Right renal pelvis (tissue), 4 donors: ENCODE results near the gene POR. TPM values are rescaled to one million over a fixed set of nuclear protein-coding genes. Genes with fewer than 3 reads are reported as not detected.
A peak's percentile ranks its signal among the peaks of the same experiment; 100 is the strongest.
"Not testable (repeated sequence)": the region's sequence is repeated elsewhere in the genome, so short reads cannot be mapped to it uniquely, and the experiment has no call there.

Experiments
- DNase-seq, 4 donors: peaks; one replicate each; pipeline ENCODE4 v3.0.0-alpha.2; 2013; ENCODE audit warnings: low read depth in 4 of 4, low spot score in 3 of 4, missing footprints in 1 of 4
- polyA plus RNA-seq, 4 donors: library from polyadenylated mRNA; unstranded; fragments of 120-200 nt; gene quantifications; one replicate each; pipeline ENCODE4 v1.2.1, GENCODE V29; 2013; ENCODE audit not compliant: insufficient read length in 4 of 4

POR gene
- polyA plus RNA-seq, 4 donors: 59.7 to 75.4 (median 67.2) TPM

DNA sequence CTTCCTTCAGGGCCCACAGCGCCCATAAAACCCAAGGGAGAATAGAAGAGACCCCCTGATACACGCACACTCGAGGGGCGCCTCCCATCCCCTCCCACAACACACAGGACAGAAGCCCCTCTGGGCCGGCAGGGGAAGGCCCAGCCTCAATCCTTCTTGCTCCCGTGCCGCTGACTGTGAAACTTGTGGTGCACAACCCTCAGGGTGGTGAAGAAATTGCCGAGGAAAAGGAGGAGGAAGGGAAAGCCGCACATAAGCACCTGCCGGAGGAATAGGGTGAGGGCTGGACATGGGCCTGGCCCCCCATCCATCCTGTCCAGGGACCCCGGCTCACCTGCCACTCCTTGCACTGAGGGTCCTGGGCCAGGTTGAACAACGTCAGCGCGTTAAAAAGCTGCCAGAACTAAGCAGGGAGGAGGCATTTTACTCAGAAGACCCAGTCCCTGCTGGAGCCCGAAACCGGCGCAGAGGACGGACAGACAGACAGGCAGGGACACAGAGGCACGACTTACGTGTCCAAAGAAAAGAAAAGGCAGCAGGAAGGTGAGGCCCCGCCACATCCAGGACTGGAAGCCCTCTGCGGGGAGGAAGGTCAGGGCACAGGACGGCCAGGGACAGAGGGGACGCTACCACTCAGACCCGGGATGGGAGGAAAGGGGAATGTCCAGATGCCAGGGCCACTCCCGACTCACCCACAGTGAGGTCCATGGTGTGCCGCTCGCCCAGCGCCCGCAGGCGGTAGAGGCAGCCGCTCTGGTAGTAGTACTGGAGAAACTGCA is 72.3 kb downstream of the POR start:
- DNase-seq: no peak

DNA sequence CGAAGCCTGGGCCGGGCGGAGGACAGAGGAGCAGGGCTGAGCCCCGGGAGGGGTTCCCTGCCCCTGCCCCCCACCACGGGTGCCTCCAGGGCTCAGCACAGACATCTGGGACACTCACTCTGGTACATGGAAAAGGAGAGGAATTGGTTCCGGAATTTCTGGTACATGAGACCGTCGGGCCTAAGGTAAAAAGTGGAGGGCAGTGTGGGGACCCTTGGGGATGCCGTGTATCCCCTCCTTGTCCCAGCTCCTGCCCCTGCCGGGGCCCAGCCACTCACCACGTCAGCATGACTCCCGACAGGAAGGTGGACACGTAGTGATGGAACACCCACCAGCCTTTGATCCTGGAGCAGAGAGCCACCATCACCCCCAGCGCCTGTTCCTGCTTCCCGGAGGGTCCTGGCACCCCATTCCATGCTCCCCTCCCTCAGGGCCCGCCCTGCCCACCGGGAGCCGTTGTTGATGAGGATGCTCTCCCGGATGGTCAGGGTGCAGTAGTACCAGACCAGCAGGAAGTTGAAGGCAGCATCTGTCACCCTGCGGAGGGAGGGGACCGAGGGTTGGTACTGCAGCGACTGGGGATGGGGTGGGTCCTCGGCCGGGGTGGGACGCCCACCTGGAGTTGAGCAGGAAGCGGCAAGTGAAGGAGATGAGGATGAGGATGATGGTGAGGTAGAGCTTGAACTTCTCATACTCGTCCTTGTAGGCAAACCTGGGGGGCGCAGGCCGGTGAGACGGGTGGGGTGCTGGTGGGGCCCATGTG is 73.0 kb downstream of the POR start:
- DNase-seq: no peak

DNA sequence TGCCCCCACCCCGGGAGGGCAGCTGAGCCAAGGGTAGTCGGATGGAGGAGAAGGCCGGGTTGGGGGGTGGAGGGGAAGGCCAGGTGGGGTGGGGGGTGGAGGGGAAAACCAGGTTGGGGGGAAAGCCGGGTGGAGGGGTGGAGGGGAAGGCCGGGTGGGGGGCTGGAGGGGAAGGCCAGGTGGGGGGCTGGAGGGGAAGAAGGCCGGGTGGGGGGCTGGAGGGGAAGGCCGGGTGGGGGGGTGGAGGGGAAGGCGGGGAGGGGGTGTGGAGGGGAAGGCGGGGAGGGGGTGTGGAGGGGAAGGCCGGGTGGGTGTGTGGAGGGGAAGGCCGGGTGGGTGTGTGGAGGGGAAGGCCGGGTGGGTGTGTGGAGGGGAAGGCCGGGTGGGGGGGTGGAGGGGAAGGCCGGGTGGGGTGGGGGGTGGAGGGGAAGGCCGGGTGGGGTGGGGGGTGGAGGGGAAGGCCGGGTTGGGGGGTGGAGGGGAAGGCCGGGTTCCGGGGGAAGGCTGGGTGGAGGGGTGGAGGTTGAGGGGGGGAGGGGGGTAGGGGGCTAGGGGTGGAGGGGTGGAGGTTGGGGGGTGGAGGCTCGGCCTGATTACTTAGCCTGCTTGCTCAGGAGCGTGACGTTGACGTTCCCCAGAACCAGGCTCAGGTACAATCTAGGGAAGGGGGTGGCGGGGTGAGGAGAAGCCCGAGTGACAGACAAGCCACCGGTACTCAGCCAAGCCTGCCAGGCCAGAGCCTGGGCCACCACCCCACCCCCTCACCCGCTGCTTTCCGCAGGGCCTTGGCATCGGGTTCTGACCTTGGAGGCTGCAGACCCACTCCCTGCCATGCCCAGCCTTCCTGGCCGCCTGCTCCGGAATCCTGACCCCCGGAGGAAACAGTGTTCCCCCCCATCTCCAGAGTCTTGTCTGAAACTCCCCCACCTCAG is 73.9 kb downstream of the POR start:
- DNase-seq: no peak

DNA sequence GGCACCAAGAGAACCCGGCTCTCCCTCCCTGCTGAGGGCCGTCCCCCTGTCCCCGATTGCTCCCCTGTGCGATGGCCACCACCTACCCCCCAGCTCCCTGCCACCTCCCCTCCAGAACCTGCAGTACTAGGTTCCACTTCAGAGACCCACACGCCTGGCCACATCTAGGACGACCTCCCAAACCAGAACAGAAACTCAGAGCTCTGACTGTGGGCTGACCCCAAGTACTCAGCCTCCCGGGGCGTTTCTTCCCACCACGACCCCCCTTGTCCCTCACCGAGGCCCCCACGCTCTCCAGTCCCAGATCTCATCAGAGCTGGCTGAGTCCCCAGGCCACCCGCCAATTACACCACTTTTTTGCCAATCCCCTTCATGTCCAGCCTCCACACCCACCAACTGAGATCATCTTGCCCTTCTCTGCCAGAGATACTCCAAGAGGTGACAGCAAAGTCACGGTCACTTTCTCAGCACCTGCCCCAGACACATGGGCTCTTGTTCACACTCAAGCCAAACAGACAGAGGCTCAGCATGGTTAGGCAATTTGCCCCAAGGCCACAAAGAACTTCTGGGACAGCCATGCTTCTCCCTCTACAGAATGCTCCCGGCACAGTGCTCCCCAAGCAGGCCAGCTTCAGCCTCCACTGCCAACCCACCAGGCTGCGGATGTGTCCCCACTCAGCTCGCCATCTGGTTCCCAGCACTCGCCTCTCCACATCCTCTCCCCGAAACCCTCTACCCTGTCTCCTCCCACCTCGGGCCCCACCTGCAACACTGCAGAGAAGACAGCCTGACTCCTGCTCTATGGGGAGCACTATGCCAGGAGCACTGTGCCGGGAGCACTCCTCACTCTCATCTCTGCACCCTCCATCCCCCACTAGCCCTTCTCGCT is 74.8 kb downstream of the POR start:
- peak in 1 of 4 donors; percentile 12 for DNase-seq

DNA sequence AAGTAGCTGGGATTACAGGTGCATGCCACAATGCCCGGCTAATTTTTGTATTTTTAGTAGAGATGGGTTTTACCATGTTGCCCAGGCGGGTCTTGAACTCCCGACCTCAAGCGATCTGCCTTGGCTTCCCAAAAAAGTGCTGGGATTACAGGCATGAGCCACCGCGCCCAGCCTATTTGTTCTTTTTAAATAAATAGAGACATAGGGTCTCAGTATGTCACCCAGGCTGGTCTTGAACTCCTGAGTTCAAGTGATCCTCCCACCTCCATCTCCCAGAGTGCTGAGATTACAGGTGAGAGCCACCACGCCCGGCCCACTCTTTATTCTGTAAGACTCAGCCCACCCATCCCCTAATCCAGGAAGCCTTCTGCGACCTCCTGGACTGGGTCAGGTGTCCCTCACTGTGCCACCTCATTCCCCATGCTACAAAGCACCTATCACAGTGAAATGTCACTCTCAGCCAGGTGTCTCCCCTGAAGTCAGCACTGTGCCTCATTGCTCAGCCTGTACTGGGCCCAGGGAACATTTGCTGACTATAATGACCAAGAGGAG is 76.7 kb downstream of the POR start:
- DNase-seq: no peak

DNA sequence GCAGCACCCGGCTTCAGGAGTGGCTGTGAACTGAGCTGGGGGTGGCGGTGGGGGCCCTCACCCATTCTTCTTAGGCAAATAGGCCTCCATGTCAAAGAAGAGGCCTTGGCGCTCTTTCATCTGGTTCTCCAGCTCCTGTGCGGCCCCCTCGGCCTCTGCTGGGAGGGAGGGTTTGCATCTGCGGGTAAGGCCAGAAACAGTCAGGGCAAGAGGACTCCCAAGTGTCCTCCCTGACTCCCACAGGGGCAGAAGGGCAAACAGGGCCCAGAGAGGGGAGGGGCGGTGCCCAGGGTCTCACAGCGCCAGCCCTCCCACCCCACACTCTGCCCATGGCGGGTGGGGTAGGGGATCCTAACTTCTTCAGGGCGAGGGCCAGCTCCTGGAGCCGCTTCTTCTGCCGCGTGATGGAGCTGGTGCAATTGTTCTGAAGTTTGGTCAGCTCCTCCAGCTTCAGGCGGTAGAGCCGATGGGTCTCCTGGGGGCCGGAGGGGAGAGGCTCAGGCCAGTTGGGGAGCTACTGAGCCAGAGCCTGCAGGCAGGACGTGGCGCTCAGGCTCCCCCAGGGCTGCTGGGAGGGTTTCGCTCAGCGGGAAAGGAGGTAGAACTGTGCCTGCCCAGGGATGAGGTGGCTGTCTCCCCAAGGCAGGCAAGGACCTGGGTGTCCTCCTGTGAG is 77.3 kb downstream of the POR start:
- DNase-seq: no peak

DNA sequence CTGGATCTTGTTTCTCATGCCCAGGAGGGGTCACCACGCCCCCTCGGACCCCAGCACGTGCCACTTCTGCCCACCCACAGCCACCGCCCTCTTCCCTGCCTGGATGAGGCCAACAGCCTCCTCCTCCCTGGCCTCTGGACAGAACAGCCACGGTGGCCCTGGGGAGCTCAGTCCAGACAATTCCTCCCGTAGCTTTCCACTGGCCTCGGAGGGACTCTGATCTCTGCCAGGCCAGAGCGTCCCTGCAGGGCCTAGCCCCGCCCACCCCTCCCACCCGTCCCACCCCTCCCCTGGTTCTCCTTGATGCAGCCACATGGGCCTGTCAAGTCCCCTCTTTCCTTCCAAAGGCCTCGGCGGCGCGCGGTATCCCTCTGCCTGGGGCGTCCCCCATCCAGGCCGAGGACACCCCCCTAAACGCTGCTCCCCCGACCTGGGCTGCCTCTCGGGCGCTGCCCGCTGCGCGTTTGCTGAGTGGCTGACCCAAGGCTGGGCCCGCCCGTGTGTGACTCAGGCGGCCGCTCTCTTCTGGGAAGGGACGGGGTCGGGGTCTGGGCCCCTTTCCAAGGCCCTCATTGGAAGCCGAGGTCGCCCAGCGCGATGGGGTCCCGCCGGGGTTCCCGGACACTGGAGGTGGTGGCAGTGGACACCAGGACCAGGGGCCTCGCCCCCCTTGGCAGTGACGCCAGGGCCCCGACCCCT is 78.9 kb downstream of the POR start:
- peak in 2 of 4 donors; percentile 12 to 29 for DNase-seq

DNA sequence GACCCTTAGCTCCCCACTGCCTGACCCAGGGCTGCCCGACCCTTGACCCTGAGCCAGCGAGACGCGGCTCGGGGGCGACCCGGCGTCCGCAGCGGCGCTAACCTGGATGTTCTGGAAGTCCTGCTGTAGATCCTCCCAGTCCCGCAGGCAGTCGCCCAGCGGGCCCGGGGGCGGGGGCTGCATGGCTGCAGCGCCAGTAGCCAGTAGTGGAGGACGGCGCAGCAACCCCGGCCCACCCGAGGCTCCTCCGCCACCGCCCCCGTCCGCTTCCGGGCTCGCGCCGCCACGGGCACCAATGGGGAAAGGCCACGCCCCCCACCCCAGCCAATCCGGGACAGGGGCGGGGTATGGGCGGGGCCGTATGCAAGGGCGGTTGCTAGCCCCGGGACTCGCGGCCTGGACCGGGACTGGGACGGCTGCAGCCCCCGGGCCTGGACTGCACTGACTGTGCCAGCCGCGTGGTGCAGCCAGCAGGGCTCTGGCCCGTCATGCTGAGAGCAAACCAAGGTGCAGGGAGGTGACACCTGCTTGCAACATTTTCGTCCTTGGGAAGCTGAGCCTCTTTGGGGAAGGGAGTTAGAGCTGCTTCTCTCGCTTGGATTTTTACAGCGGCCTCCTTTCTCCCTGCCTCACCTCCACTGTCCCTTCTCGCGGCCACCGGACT is 79.6 kb downstream of the POR start, which contains the start of gene TMEM120A:
Gene TMEM120A (minus strand): TSS at position 208 of the 664 bp plus-strand sequence. CDS start 25 bp downstream, at position 183.
- DNase-seq: peak; percentile 82 to 86 (median 84)

DNA sequence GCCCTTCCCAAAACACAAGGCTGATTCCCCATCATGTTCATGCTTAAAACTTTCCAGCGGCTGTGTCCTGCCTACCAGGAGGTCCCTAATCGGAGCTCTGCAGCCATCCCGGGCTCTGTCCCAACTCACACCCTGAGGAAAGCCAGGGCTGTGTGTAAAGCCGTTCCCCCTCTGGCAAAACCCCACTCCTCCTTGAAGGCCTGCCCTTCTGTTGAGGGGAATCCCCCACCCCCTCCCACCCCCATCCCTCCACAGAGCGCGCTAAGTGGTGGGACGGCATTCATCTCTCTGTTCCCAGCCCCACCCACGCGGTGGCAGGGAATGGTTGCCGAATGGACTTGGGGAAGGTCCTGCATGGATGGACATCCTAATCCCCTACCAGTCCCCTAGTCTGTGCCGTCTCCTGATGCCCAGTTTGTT is 80.1 kb downstream of the POR start:
- no peak for DNase-seq

DNA sequence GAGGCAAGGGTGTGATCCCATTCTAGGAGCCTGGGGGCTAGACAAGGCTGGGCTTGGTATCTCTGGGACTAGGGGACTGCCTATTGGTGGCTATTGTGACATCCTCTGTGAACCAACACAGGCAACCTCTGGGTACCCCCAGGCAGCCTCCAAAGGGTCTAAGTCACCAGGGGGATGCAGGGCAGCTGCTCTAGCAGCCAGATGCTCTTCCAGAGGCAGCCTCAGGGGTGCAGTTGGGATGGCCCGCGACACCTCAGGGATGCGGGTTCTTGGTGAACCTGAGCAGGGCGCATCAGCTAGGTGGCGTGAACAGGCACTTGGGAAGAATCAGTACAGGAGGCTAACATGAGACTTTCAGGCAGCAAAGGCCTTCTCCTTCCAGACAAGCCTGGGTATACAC is 81.0 kb downstream of the POR start:
- DNase-seq: no peak

DNA sequence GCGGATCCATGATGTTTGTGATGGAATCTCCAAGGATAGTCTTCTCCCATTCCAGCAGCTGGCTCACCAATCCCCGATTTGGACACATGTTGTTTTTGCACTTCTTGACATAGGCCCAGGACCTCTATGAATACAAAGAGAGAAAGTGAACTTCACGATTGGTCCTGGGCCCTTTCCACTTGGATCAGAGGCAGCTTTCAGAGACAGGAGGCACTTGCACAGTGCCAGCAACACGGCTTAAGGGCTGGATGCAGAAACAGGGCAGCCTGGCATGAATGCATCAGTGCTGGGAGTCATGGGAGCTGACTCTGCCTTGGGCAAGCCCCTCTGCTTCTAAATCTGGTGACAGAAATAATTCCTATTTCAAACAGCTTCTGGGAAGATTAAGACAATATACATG is 81.5 kb downstream of the POR start:
- DNase-seq: no peak

DNA sequence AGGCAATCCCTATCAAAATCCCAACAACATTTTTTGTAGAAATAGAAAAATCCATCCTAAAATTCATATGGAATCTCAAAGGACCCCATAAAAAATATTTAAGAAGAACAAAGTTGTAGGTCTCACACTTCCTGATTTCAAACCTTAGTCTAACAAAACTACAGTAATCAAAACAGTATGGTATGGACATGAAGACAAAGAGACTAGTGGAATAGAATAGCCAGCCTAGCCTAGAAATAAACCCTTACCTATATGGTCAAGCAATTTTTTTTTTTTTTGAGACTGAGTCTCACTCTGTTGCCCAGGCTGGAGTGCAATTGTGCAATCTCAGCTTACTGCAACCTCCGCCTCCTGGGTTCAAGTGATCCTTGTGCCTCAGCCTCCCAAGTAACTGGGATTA is 83.1 kb downstream of the POR start:
- DNase-seq: no peak

DNA sequence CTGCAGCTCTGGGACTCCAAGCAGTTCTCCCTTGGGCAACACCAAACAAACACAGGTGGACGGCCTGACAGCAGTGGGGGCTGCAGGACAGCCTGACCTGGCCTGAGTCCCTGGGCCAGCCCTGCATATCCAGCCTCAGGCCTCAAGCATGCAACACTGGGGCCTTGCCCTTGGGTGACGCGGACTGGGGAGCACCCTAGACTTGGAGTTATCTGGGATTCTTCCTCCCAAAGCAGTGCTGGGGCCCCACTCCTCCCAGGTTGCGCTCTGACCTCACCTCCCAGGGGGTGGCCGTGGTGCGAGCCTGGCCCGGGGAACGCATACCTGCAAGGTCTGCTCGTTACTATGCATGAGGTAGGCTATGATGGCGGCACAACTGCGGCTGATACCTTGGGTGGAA is 85.6 kb downstream of the POR start:
- no peak for DNase-seq

DNA sequence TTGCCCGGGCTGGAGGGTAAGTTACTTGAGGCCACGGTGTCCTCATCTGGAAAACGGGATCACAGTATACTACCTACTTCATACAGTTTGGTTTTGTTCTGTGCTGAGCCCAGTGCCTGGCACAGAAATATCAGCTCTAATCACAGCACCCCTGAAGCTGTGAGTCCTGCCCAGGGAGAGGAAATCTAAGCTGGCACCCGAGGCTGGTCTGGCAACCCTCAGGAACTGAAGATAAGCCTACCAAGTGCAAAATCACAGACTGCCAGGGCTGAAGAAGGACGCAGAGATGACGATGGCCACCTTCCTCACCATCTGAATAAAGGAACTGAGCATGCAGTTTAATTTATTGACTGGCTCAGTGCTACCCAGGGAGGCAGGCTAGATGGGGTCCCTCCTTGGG is 87.2 kb downstream of the POR start:
- no peak for DNase-seq

DNA sequence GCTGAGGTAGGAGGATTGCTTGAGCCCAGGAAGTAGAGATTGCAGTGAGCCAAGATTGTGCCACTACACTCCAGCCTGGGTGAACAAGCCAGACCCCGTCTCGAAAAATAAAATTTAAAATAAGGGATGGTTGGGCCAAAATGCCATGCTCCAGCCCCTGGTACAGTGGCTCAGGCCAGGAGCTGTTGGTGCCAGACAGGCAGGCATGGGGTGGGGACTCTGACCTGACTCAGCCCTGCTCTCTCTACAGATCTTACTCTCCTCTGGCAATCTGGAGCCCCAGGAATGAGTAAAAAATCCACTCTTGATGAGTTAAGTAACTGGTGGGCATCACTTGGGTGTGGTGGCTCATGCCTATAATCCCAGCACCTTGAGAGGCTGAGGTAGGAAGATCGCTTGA is 87.9 kb downstream of the POR start:
- no peak for DNase-seq

DNA sequence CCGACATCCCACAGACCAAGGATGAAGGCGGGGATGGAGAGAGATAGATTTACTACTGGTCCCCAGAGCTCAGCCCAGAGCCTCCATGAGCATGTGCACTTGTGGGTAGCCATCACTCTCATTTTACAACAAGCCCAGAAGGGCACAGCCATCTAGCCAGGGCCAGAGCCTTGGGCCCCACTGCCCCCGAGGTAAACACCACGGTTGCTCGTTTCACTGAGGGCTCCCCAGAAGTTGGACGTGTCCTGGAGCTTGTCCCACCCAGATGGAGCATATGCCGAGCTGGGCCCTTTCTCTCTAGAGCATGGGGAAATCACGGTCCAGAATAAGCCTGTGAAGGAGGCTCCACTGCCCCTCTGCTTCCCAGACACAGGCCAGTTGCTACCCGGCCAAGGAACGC is 88.4 kb downstream of the POR start:
- no peak for DNase-seq

DNA sequence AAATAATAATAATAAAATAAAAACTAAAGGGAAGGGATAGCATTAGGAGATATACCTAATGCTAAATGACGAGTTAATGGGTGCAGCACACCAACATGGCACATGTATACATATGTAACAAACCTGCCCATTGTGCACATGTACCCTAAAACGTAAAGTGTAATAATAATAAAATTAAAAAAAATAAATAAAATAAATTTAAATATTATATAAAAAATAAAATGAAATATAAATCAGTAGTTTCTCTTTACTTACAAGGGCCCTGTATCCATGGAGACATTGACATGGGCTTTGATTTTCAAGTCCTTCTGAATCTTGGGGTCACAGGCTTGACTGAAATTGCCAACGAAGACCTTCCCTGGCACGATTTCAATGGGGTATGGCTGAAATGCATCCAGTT is 90.0 kb downstream of the POR start:
- DNase-seq: not testable (repeated sequence)

DNA sequence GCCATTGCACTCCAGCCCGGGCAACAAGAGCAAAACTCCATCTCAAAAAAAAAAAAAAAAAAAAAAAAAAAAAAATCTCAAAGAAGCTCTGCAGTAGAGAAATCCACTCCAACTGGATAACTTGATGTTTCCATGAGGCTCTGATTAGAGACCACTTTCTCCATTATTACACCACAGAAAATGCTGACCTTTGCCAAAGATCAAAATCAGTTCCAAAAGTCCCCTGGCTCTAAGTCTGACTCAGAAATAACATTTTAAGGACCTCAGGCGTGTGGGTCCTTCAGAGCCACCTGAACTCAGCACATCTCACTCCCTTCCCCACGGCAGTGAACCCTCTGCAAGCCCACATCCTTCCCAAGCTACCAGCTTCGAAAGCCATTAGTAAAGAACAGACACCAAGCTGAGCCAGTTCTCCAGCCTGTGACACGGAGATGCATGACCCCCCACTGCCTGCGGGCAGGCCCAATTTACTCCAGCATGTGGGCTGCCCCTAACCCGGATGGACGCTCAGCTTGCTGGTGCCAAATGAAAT is 93.3 kb downstream of the POR start:
- no peak for DNase-seq
